Neural cell (in vitro differentiated cells): ENCODE data around the gene NEK5. TPM values are rescaled to one million over a fixed set of nuclear protein-coding genes. Genes with fewer than 3 reads are reported as not detected.

Experiments used
- H2AFZ ChIP-seq: fragments of 200-600, 300-800 bp; sonication (generic), shearing (Covaris generic); 2 replicates; pipeline ENCODE4 v1.6.0; 2014; ENCODE audit warnings: low read depth, mild to moderate bottlenecking, antibody characterized with exemption, low read length, moderate library complexity
- H3F3A ChIP-seq: fragments of 200-600 bp; shearing (Covaris generic); 2 replicates; pipeline ENCODE4 v1.6.1; 2016; ENCODE audit warnings: mild to moderate bottlenecking, moderate library complexity, mixed read lengths, antibody characterized with exemption, low read length; ENCODE audit not compliant: insufficient read depth, poor library complexity, severe bottlenecking
- H3K27ac ChIP-seq: fragments of 200-600, 300-800 bp; sonication (generic), shearing (Covaris generic); 2 replicates; pipeline ENCODE4 v1.5.1; 2014; ENCODE audit warnings: mild to moderate bottlenecking, low read length, moderate library complexity
- H3K27me3 ChIP-seq: fragments of 300-800, 200-600 bp; sonication (generic), shearing (Covaris generic); 2 replicates; pipeline ENCODE4 v1.6.0; 2014; ENCODE audit warnings: mild to moderate bottlenecking, low read depth, low read length, moderate library complexity; ENCODE audit not compliant: insufficient read depth
- H3K36me3 ChIP-seq: fragments of 300-800, 200-600 bp; sonication (generic), shearing (Covaris generic); 2 replicates; pipeline ENCODE4 v1.5.1; 2014; ENCODE audit warnings: mild to moderate bottlenecking, antibody characterized with exemption, low read length, moderate library complexity; ENCODE audit not compliant: insufficient read depth
- H3K4me2 ChIP-seq: fragments of 300-800, 200-600 bp; sonication (generic), shearing (Covaris generic); 2 replicates; pipeline ENCODE4 v1.6.0; 2014; ENCODE audit warnings: mild to moderate bottlenecking, low read length
- H3K4me3 ChIP-seq: fragments of 300-800, 200-600 bp; sonication (generic), shearing (Covaris generic); 2 replicates; pipeline ENCODE4 v1.5.1; 2014; ENCODE audit warnings: mild to moderate bottlenecking, low read length, moderate library complexity
- H3K79me2 ChIP-seq: fragments of 200-600 bp; shearing (Covaris generic); replicated peaks from 2 replicates; pipeline ENCODE4 v1.6.0; 2014; ENCODE audit warnings: mild to moderate bottlenecking, low read length, moderate library complexity; ENCODE audit not compliant: insufficient read depth
- H3K9ac ChIP-seq: fragments of 300-800, 200-600 bp; sonication (generic), shearing (Covaris generic); 2 replicates; pipeline ENCODE4 v1.6.1; 2016; ENCODE audit warnings: mild to moderate bottlenecking, low read length, mixed read lengths
- H3K9me2 ChIP-seq: fragments of 200-600 bp; shearing (Covaris generic); 2 replicates; pipeline ENCODE4 v1.6.1; 2016; ENCODE audit warnings: mild to moderate bottlenecking, low read length, mixed read lengths; ENCODE audit not compliant: insufficient read depth
- H3K9me3 ChIP-seq: fragments of 200-600, 300-800 bp; sonication (generic), shearing (Covaris generic); 2 replicates; pipeline ENCODE4 v1.6.1; 2016; ENCODE audit warnings: mild to moderate bottlenecking, mixed run types, low read length, moderate library complexity, mixed read lengths
- H4K20me1 ChIP-seq: fragments of 200-600 bp; shearing (Covaris generic); 2 replicates; pipeline ENCODE4 v1.6.1; 2016; ENCODE audit warnings: mild to moderate bottlenecking, mixed run types; ENCODE audit not compliant: insufficient read depth
- CTCF ChIP-seq: fragments of 450-650 bp; IDR thresholded peaks from 2 replicates; pipeline ENCODE4 v1.5.1; 2014; ENCODE audit warnings: antibody characterized with exemption, mild to moderate bottlenecking, moderate library complexity; ENCODE audit not compliant: poor library complexity, severe bottlenecking
- EP300 ChIP-seq: fragments of 450-650 bp; conservative IDR thresholded peaks from 2 replicates; pipeline ENCODE4 v1.6.1; 2014; ENCODE audit warnings: antibody characterized with exemption, mild to moderate bottlenecking, moderate library complexity; ENCODE audit not compliant: poor library complexity, severe bottlenecking
- EZH2 ChIP-seq: fragments of 200-600, 300-800 bp; shearing (Covaris generic), sonication (generic); IDR thresholded peaks from 2 replicates; pipeline ENCODE4 v1.6.1; 2014; ENCODE audit warnings: antibody characterized with exemption, low read length, borderline replicate concordance, mild to moderate bottlenecking; ENCODE audit not compliant: insufficient read depth, poor library complexity, severe bottlenecking
- MXI1 ChIP-seq: fragments of 450-650 bp; conservative IDR thresholded peaks from 2 replicates; pipeline ENCODE4 v1.6.1; 2014; ENCODE audit warnings: antibody characterized with exemption, mild to moderate bottlenecking; ENCODE audit not compliant: poor library complexity, severe bottlenecking
- POLR2AphosphoS5 ChIP-seq: IDR thresholded peaks from 2 replicates; pipeline ENCODE4 v1.6.1; 2012
- RAD21 ChIP-seq: fragments of 450-650 bp; conservative IDR thresholded peaks from 2 replicates; pipeline ENCODE4 v1.6.1; 2014; ENCODE audit warnings: antibody characterized with exemption, mild to moderate bottlenecking, moderate library complexity
- SMC3 ChIP-seq: fragments of 450-650 bp; conservative IDR thresholded peaks from 2 replicates; pipeline ENCODE4 v1.6.1; 2014; ENCODE audit warnings: antibody characterized with exemption, mild to moderate bottlenecking, moderate library complexity; ENCODE audit not compliant: poor library complexity
- TAF1 ChIP-seq: IDR thresholded peaks from 2 replicates; pipeline ENCODE4 v1.6.1; 2012; ENCODE audit warnings: low read depth
- polyA plus RNA-seq: library from polyadenylated mRNA; depleted of rRNA; stranded (reverse); fragments of >200 nt; gene quantifications from 2 replicates; pipeline ENCODE4 v1.2.3, GENCODE V29; 2014
- TF ChIP-seq, protein P1 (sequence below): IDR thresholded peaks from 2 replicates; pipeline ENCODE4 v1.6.1; 2012; ENCODE audit warnings: borderline replicate concordance

The NEK5 gene
- polyA plus RNA-seq, 1 donor from 2014 or later = 0.43 TPM

GRCh38 chr13:51996641-51997040 lies 132.2 kb downstream of the NEK5 start:
- no peak overlapping the region for H3K4me2 ChIP-seq
- H3K9me3 ChIP-seq = no peaks in the 10 kb centered on the region
- no peaks in the 10 kb centered on the region for H3F3A ChIP-seq
- no peak overlapping the region for H2AFZ ChIP-seq
- no peak overlapping the region for H3K4me3 ChIP-seq
- H3K79me2 ChIP-seq = peaks cover 3% of the 10 kb centered on the region
- H3K9me2 ChIP-seq = no peaks in the 10 kb centered on the region
- no peaks in the 10 kb centered on the region for H3K27me3 ChIP-seq
- H3K27ac ChIP-seq = no peak overlapping the region
- no peaks in the 10 kb centered on the region for H3K36me3 ChIP-seq
- H3K9ac ChIP-seq = no peak overlapping the region
- H4K20me1 ChIP-seq = no peaks in the 10 kb centered on the region
- TF ChIP-seq TAF1 = no peak
- TF ChIP-seq CTCF = no peak
- no peak for TF ChIP-seq EP300
- no peak for TF ChIP-seq SMC3
- TF ChIP-seq EZH2 = no peak
- TF ChIP-seq MXI1 = no peak
- TF ChIP-seq, protein P1, sequence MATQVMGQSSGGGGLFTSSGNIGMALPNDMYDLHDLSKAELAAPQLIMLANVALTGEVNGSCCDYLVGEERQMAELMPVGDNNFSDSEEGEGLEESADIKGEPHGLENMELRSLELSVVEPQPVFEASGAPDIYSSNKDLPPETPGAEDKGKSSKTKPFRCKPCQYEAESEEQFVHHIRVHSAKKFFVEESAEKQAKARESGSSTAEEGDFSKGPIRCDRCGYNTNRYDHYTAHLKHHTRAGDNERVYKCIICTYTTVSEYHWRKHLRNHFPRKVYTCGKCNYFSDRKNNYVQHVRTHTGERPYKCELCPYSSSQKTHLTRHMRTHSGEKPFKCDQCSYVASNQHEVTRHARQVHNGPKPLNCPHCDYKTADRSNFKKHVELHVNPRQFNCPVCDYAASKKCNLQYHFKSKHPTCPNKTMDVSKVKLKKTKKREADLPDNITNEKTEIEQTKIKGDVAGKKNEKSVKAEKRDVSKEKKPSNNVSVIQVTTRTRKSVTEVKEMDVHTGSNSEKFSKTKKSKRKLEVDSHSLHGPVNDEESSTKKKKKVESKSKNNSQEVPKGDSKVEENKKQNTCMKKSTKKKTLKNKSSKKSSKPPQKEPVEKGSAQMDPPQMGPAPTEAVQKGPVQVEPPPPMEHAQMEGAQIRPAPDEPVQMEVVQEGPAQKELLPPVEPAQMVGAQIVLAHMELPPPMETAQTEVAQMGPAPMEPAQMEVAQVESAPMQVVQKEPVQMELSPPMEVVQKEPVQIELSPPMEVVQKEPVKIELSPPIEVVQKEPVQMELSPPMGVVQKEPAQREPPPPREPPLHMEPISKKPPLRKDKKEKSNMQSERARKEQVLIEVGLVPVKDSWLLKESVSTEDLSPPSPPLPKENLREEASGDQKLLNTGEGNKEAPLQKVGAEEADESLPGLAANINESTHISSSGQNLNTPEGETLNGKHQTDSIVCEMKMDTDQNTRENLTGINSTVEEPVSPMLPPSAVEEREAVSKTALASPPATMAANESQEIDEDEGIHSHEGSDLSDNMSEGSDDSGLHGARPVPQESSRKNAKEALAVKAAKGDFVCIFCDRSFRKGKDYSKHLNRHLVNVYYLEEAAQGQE = no peak
- no peak for TF ChIP-seq POLR2AphosphoS5
- no peak for TF ChIP-seq RAD21

- H3K27ac ChIP-seq = no peak overlapping the region
- no peaks in the 10 kb centered on the region for H3K9me2 ChIP-seq
- no peak overlapping the region for H2AFZ ChIP-seq
- H4K20me1 ChIP-seq = no peaks in the 10 kb centered on the region
- no peak overlapping the region for H3K4me3 ChIP-seq
- no peak overlapping the region for H3K4me2 ChIP-seq
- H3K9ac ChIP-seq = no peak overlapping the region
- H3K79me2 ChIP-seq = peaks cover 3% of the 10 kb centered on the region
- no peaks in the 10 kb centered on the region for H3F3A ChIP-seq
- H3K27me3 ChIP-seq = no peaks in the 10 kb centered on the region
- H3K36me3 ChIP-seq = no peaks in the 10 kb centered on the region
- H3K9me3 ChIP-seq = no peaks in the 10 kb centered on the region
- no peak for TF ChIP-seq CTCF
- TF ChIP-seq RAD21 = no peak
- TF ChIP-seq POLR2AphosphoS5 = no peak
- TF ChIP-seq EZH2 = no peak
- TF ChIP-seq SMC3 = no peak
- no peak for TF ChIP-seq MXI1
- TF ChIP-seq, protein P1 = no peak
- no peak for TF ChIP-seq EP300
- TF ChIP-seq TAF1 = no peak
These were observed 133.0 kb downstream of the NEK5 start for GRCh38 chr13:51995677-51996551.
